WI38 (cell line): ENCODE measurements around the gene ZNF804A.

Source experiments
- H3K4me3 ChIP-seq: 2 replicates; pipeline ENCODE4 v1.5.1; 2011; ENCODE audit warnings: low read depth, mild to moderate bottlenecking, control low read depth, low read length
- CTCF ChIP-seq: IDR thresholded peaks from 2 replicates; pipeline ENCODE4 v1.5.1; 2012; ENCODE audit warnings: low read depth, mild to moderate bottlenecking, control low read depth, low read length

Gene ZNF804A

GRCh38 chr2:184769023-184769422, 170.7 kb downstream of the ZNF804A start:
- TF ChIP-seq CTCF: no peak
- H3K4me3 ChIP-seq: no peak overlapping the region

- H3K4me3 ChIP-seq: no peak overlapping the region
- TF ChIP-seq CTCF: no peak
Measured at GRCh38 chr2:184769686-184770085, 171.4 kb downstream of the ZNF804A start.

DNA sequence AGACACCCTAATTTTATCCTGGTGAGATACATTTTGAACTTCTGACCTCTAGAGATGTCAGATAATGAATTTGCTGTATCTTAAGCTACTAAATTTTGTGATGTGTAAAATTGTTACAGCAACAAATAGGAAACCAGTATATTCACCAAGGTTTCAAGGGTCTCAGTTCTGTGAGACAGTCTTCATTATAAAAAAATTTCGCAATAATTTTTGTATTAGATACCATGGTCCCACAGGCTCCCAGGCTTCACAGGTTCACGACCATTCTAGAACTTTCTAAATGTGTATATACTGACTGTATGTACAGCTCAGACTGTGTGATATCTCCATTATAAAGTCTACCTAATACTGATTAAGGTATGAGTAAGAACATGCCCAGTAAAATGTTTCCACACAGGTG, 181.4 kb downstream of the ZNF804A start:
- no peak for TF ChIP-seq CTCF
- H3K4me3 ChIP-seq: no peak overlapping the region

- no peak overlapping the region for H3K4me3 ChIP-seq
- no peak for TF ChIP-seq CTCF
Measured at GRCh38 chr2:184780384-184780783, 182.1 kb downstream of the ZNF804A start.

DNA sequence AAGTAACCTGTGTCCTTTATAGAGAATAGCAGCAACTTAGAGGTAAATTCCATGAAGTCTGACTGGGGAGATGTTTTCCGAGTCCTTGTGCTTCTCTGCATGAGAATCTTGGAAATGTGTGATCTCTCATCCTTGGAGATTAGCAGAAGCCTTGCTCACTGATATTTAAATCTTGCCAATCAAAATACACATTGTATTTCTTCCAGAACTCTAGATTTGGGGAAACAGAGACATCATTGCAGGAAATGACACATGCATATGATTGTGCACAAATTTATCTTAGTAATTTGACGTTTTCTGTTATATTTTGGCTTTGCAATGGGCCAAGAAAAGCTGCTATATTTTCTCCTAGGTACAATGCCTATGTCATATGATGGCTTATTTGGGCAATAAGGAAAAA, 182.6 kb downstream of the ZNF804A start:
- no peak for TF ChIP-seq CTCF
- H3K4me3 ChIP-seq: no peak overlapping the region

GRCh38 chr2:184783576-184783975, 185.2 kb downstream of the ZNF804A start:
- TF ChIP-seq CTCF: no peak
- H3K4me3 ChIP-seq: no peak overlapping the region

GRCh38 chr2:184793176-184793575, 194.8 kb downstream of the ZNF804A start:
- no peak for TF ChIP-seq CTCF

More at GRCh38 chr2:184793176-184793575, 194.8 kb downstream of the ZNF804A start:
- no peak overlapping the region for H3K4me3 ChIP-seq
